HG03469 (cell line): ENCODE data around the gene STAT3.
"Not testable (repeated sequence)": the region's sequence is repeated elsewhere in the genome, so short reads cannot be mapped to it uniquely, and the experiment has no call there.

ENCODE experiments used
- ATAC-seq: cut with Tn5 transposase; IDR thresholded peaks from one replicate; pipeline ENCODE4 v1.9.1; 2021; ENCODE audit warnings: mild to moderate bottlenecking, moderate library complexity, moderate number of reproducible peaks; ENCODE audit not compliant: unreplicated experiment

The STAT3 gene

GRCh38 chr17:42388381-42389134, at the start of gene STAT3:
Gene STAT3, minus strand, starts transcription at chr17:42388442. Its CDS starts 39,926 bp downstream, at chr17:42348516.
- ATAC-seq: peak; percentile 78

GRCh38 chr17:42436391-42436790, 48.1 kb upstream of the STAT3 start:
- no peak for ATAC-seq

GRCh38 chr17:42431758-42432161, 43.5 kb upstream of the STAT3 start:
- ATAC-seq: no peak

GRCh38 chr17:42429726-42430447, 41.6 kb upstream of the STAT3 start:
- ATAC-seq: no peak

GRCh38 chr17:42428141-42428944, 40.1 kb upstream of the STAT3 start:
- ATAC-seq: no peak

- ATAC-seq: no peak
Observed at GRCh38 chr17:42424991-42425610, 36.9 kb upstream of the STAT3 start.

- no peak for ATAC-seq
Observed at GRCh38 chr17:42423766-42424165, 35.5 kb upstream of the STAT3 start.

GRCh38 chr17:42422958-42423712, 34.9 kb upstream of the STAT3 start, which contains the start of gene CAVIN1:
Gene CAVIN1, minus strand, starts transcription at chr17:42423256. Its CDS starts 159 bp downstream, at chr17:42423097.
- no peak for ATAC-seq

- ATAC-seq: no peak
Observed at GRCh38 chr17:42422412-42422957, 34.2 kb upstream of the STAT3 start.

- no peak for ATAC-seq
Observed at GRCh38 chr17:42421507-42422338, 33.5 kb upstream of the STAT3 start.

GRCh38 chr17:42421136-42421506, 32.9 kb upstream of the STAT3 start:
- no peak for ATAC-seq

GRCh38 chr17:42417981-42418380, 29.7 kb upstream of the STAT3 start:
- ATAC-seq: not testable (repeated sequence)

- no peak for ATAC-seq
Observed at GRCh38 chr17:42414704-42415409, 26.6 kb upstream of the STAT3 start.

- ATAC-seq: no peak
Observed at GRCh38 chr17:42413464-42414040, 25.3 kb upstream of the STAT3 start.

- ATAC-seq: no peak
Observed at GRCh38 chr17:42411905-42412679, 23.9 kb upstream of the STAT3 start.

GRCh38 chr17:42411361-42411760, 23.1 kb upstream of the STAT3 start:
- no peak for ATAC-seq

- no peak for ATAC-seq
Observed at GRCh38 chr17:42410319-42410685, 22.1 kb upstream of the STAT3 start.
